BE2C (cell line): Measurements from ENCODE around the gene ITGB5.
A peak's percentile ranks its signal among the peaks of the same experiment; 100 is the strongest.

ENCODE experiments used
- DNase-seq: peaks from one replicate; pipeline ENCODE4 v3.0.0-alpha.2; 2020
- H3K27me3 ChIP-seq: fragments of 250-450 bp; sonication (Bioruptor Pico); 2 replicates; pipeline ENCODE4 v1.5.1; 2020; ENCODE audit warnings: mild to moderate bottlenecking
- H3K36me3 ChIP-seq: fragments of 250-450 bp; sonication (Bioruptor Pico); 2 replicates; pipeline ENCODE4 v1.5.1; 2020; ENCODE audit warnings: mild to moderate bottlenecking
- H3K4me1 ChIP-seq: fragments of 250-450 bp; sonication (Bioruptor Pico); 2 replicates; pipeline ENCODE4 v1.5.1; 2020
- H3K4me3 ChIP-seq: 2 replicates; pipeline ENCODE4 v1.5.1; 2011; ENCODE audit warnings: low read depth, low read length
- H3K9me3 ChIP-seq: fragments of 250-450 bp; sonication (Bioruptor Pico); 2 replicates; pipeline ENCODE4 v1.5.1; 2020
- CTCF ChIP-seq: IDR thresholded peaks from 2 replicates; pipeline ENCODE4 v1.5.1; 2012; ENCODE audit warnings: mild to moderate bottlenecking, low read depth, low read length

ITGB5 gene

GRCh38 chr3:124888482-124889441 lies 1.6 kb upstream of the ITGB5 start:
- Histone ChIP-seq H3K36me3 (no peaks in the 10 kb centered on the region; the same call in 1 of the 2 replicates), H3K4me3 (no peak overlapping the region), H3K27me3 (no peaks in the 10 kb centered on the region), H3K4me1 (peaks cover 3% of the 10 kb centered on the region; the same call in 1 of the 2 replicates), H3K9me3 (no peaks in the 10 kb centered on the region)
- TF ChIP-seq CTCF, result no peak
- no peak for DNase-seq

- DNase-seq, result no peak
- Histone ChIP-seq H3K4me1 (peaks cover 3% of the 10 kb centered on the region; the same call in 1 of the 2 replicates), H3K36me3 (no peaks in the 10 kb centered on the region; the same call in 1 of the 2 replicates), H3K4me3 (no peak overlapping the region; the same call in 1 of the 2 replicates), H3K27me3 (no peaks in the 10 kb centered on the region), H3K9me3 (no peaks in the 10 kb centered on the region)
- no peak for TF ChIP-seq CTCF
Measured at GRCh38 chr3:124887932-124888298, 750 bp upstream of the ITGB5 start.

GRCh38 chr3:124886168-124887056 lies 753 bp downstream of the ITGB5 start:
- Histone ChIP-seq H3K27me3 (no peaks in the 10 kb centered on the region), H3K36me3 (no peaks in the 10 kb centered on the region; the same call in 1 of the 2 replicates), H3K9me3 (no peaks in the 10 kb centered on the region), H3K4me3 (peak overlapping the region; percentile 76), H3K4me1 (peaks cover 3% of the 10 kb centered on the region; the same call in 1 of the 2 replicates)
- TF ChIP-seq CTCF, result no peak
- DNase-seq, result peak; percentile 63

- H3K4me1 ChIP-seq, result peaks cover 3% of the 10 kb centered on the region; the same call in 1 of the 2 replicates
- peak; percentile 42 for DNase-seq
- no peak for TF ChIP-seq CTCF
Measured at GRCh38 chr3:124885466-124886167, 1.5 kb downstream of the ITGB5 start.

GRCh38 chr3:124884474-124885101 lies 2.6 kb downstream of the ITGB5 start:
- no peak for DNase-seq
- H3K9me3 ChIP-seq, result no peaks in the 10 kb centered on the region

More at GRCh38 chr3:124885466-124886167, 1.5 kb downstream of the ITGB5 start:
- Histone ChIP-seq H3K4me3 (peak overlapping the region; percentile 76), H3K9me3 (no peaks in the 10 kb centered on the region), H3K36me3 (no peaks in the 10 kb centered on the region; the same call in 1 of the 2 replicates), H3K27me3 (no peaks in the 10 kb centered on the region)

More at GRCh38 chr3:124884474-124885101, 2.6 kb downstream of the ITGB5 start:
- no peak for TF ChIP-seq CTCF
- Histone ChIP-seq H3K27me3 (no peaks in the 10 kb centered on the region), H3K4me3 (no peak overlapping the region), H3K36me3 (no peaks in the 10 kb centered on the region; the same call in 1 of the 2 replicates), H3K4me1 (peaks cover 3% of the 10 kb centered on the region; the same call in 1 of the 2 replicates)
